Measurements from ENCODE around the gene SYNJ1.
"Not testable (repeated sequence)": the region's sequence is repeated elsewhere in the genome, so short reads cannot be mapped to it uniquely, and the experiment has no call there.

The SYNJ1 gene

GRCh38 chr21:32705139-32705538, 22.7 kb downstream of the SYNJ1 start:
- DNase-seq (ENCODE audit: low spot score) = no peak
- in situ Hi-C loops (cut with MboI; ENCODE audit: low sequenced_read_pairs, unreplicated experiment) = no loop called here
- TF ChIP-seq, protein P1, sequence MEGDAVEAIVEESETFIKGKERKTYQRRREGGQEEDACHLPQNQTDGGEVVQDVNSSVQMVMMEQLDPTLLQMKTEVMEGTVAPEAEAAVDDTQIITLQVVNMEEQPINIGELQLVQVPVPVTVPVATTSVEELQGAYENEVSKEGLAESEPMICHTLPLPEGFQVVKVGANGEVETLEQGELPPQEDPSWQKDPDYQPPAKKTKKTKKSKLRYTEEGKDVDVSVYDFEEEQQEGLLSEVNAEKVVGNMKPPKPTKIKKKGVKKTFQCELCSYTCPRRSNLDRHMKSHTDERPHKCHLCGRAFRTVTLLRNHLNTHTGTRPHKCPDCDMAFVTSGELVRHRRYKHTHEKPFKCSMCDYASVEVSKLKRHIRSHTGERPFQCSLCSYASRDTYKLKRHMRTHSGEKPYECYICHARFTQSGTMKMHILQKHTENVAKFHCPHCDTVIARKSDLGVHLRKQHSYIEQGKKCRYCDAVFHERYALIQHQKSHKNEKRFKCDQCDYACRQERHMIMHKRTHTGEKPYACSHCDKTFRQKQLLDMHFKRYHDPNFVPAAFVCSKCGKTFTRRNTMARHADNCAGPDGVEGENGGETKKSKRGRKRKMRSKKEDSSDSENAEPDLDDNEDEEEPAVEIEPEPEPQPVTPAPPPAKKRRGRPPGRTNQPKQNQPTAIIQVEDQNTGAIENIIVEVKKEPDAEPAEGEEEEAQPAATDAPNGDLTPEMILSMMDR (IDR thresholded peaks at IDR 0.05; ENCODE audit: borderline replicate concordance, control extremely low read depth, extremely low read depth, insufficient read depth, missing control alignments) = no peak

DNA sequence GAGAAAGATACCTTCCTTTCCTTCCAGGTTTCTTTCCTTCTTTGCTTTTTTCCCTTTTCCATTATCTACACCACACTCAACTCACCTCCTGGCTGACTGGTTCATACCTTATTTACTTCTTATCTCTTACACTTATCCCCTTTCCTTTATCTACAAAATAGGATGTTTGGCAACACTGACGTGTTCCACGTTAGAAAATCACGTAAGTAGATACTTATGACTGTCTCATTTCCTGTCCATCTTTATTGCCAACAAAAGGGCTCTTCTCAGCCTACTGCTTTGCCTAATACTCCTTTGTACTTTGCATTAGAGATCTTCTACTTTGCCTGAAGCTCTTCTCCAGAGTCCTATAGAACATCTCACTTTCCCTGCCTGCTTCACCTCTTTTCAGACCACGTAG, 25.1 kb downstream of the SYNJ1 start:
- TF ChIP-seq, protein P1 (IDR thresholded peaks at IDR 0.05; ENCODE audit: borderline replicate concordance, control extremely low read depth, extremely low read depth, insufficient read depth, missing control alignments) = no peak
- in situ Hi-C loops (cut with MboI; ENCODE audit: low sequenced_read_pairs, unreplicated experiment) = no loop called here
- DNase-seq (ENCODE audit: low spot score) = no peak

- in situ Hi-C loops (cut with MboI; ENCODE audit: low sequenced_read_pairs, unreplicated experiment) = no loop called here
- TF ChIP-seq, protein P1 (IDR thresholded peaks at IDR 0.05; ENCODE audit: borderline replicate concordance, control extremely low read depth, extremely low read depth, insufficient read depth, missing control alignments) = no peak
- no peak for DNase-seq (ENCODE audit: low spot score)
These were observed 28.7 kb downstream of the SYNJ1 start for GRCh38 chr21:32698971-32699693.

DNA sequence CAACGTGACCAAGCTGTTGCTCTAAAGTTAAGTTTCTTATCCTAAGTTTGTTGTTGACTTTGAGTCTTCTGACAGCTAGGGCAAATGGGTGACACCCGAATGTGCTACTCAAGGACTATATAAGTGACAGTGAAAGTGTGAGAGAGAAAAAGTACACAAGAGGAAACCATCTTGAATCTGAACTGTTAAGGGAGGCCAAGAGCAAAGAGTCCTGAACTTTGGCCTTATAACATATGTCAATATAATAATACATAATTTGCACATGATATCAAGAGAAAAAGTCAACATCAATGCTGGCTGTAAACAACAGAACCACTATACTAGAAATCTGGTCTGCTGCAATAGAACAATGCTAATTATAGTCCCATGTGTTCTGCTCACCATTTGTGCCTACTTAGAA, 29.5 kb downstream of the SYNJ1 start:
- DNase-seq (ENCODE audit: low spot score) = no peak
- in situ Hi-C loops (cut with MboI; ENCODE audit: low sequenced_read_pairs, unreplicated experiment) = no loop called here
- TF ChIP-seq, protein P1 (IDR thresholded peaks at IDR 0.05; ENCODE audit: borderline replicate concordance, control extremely low read depth, extremely low read depth, insufficient read depth, missing control alignments) = no peak

GRCh38 chr21:32695482-32695881, 32.3 kb downstream of the SYNJ1 start:
- in situ Hi-C loops (cut with MboI; ENCODE audit: low sequenced_read_pairs, unreplicated experiment); DNase-seq (ENCODE audit: low spot score): not testable (repeated sequence)

DNA sequence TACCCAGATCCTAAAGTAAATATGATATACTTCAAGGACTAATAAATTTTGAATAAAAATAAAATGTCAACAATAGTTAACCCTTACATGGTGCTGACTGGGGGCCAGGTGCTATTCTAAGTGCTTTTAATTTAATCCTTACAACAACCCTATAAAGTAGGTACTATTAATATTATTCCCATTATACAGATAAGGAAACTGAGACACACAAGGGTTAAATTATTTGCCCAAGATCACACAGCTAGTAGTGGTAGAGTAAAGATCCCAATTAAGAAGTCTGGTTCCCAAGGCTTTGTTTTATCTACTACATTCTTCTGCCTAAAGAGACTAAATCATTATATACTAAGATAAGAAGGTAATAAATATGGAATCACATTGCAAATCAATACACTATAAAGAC, 34.2 kb downstream of the SYNJ1 start:
- TF ChIP-seq, protein P1 (IDR thresholded peaks at IDR 0.05; ENCODE audit: borderline replicate concordance, control extremely low read depth, extremely low read depth, insufficient read depth, missing control alignments) = no peak
- in situ Hi-C loops (cut with MboI; ENCODE audit: low sequenced_read_pairs, unreplicated experiment) = no loop called here
- no peak for DNase-seq (ENCODE audit: low spot score)

DNA sequence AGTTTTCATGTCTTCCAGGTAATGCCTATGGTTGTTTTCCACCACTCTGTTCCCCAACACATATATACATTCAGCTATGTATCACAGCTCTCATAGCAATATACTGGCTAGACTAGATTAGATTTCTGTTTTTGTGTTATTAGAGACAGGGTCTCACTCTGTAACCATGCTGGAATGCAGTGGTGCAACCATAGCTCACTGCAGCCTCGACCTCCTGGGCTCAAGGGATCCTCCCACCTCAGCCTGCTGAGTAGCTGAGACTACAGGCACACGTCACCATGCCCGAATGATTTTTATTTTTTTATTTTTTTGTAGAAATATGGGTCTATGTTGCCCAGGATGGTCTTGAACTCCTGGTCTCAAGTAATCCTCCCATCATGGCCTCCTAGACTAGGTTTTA, 37.7 kb downstream of the SYNJ1 start:
- in situ Hi-C loops (cut with MboI; ENCODE audit: low sequenced_read_pairs, unreplicated experiment) = no loop called here
- TF ChIP-seq, protein P1 (IDR thresholded peaks at IDR 0.05; ENCODE audit: borderline replicate concordance, control extremely low read depth, extremely low read depth, insufficient read depth, missing control alignments) = no peak
- no peak for DNase-seq (ENCODE audit: low spot score)

Measured in GM13976 (cell line).